HepG2 (cell line): Measurements from ENCODE around the gene OR2A25. TPM values are rescaled to one million over a fixed set of nuclear protein-coding genes. Genes with fewer than 3 reads are reported as not detected.

Source experiments
- ATAC-seq: fragments of 200-7000 bp; cut with Tn5 transposase; 3 replicates; pipeline ENCODE4 v1.9.1; 2020; ENCODE audit warnings: mild to moderate bottlenecking, moderate library complexity
- BruUV-seq: library from RNA; stranded (reverse); fragments of 400-500 nt; replicated peaks from 2 replicates; lab custom pipeline; 2021; lab: Mats Ljungman, UMichigan
- CTCF ChIA-PET: fragments of 300-600 bp; formaldehyde crosslinking; extraction: SDS; loops from one replicate; lab custom pipeline; 2021; ENCODE audit warnings: low total read pairs, inconsistent platforms, low intra/inter-chr PET ratio; lab: Yijun Ruan, JAX
- POLR2A ChIA-PET: fragments of 350-600 bp; sonication (Branson Sonifier 250); formaldehyde crosslinking; loops from one replicate; lab custom pipeline; 2020; ENCODE audit warnings: antibody characterized with exemption, inconsistent platforms; lab: Yijun Ruan, JAX
- DNase-seq: peaks from one replicate; pipeline ENCODE4 v3.0.0-alpha.2; 2015; ENCODE audit warnings: low spot score
- FAIRE-seq: peaks from 3 replicates; lab custom pipeline; 2011; peaks lifted over from hg19 to GRCh38; lab: Jason Lieb, UNC
- H2AFZ ChIP-seq: one replicate; pipeline ENCODE4 v1.6.1; 2011; ENCODE audit warnings: low read length, inconsistent platforms
- H3K27ac ChIP-seq: fragments of 300-600 bp; 3 replicates; pipeline ENCODE4 v1.8.0; 2011; ENCODE audit warnings: mixed run types, mild to moderate bottlenecking, mixed read lengths, low read length, inconsistent platforms; ENCODE audit not compliant: insufficient read depth; ENCODE audit errors: extremely low read length
- H3K27me3 ChIP-seq, 2 experiments: fragments of 200-600 bp in 1 of 2; 2 replicates in 1 of 2; 3 replicates in 1 of 2; pipeline versions ENCODE4 v1.6.0 to v1.8.0; 2011; ENCODE audit warnings: low read length in 2 of 2, mild to moderate bottlenecking in 2 of 2, moderate library complexity in 2 of 2, inconsistent platforms in 1 of 2; ENCODE audit not compliant: insufficient read depth in 2 of 2, control insufficient read depth in 1 of 2
- H3K36me3 ChIP-seq, 2 experiments: fragments of 200-600 bp in 1 of 2; replicated peaks in 1 of 2; 2 replicates in 1 of 2; 3 replicates in 1 of 2; pipeline versions ENCODE4 v1.5.1 to v1.8.0; 2011; ENCODE audit warnings: low read length in 2 of 2, inconsistent platforms in 1 of 2; ENCODE audit not compliant: insufficient read depth in 2 of 2, control insufficient read depth in 1 of 2
- H3K4me1 ChIP-seq: 2 replicates; pipeline ENCODE4 v1.5.1; 2012; ENCODE audit warnings: low read length, inconsistent platforms; ENCODE audit not compliant: insufficient read depth
- H3K4me2 ChIP-seq: 2 replicates; pipeline ENCODE4 v1.6.0; 2011; ENCODE audit warnings: low read depth, low read length, inconsistent platforms
- H3K4me3 ChIP-seq, 3 experiments: fragments of 200-600 bp in 1 of 3; sonication (generic), shearing (Covaris generic) in 1 of 3; replicated peaks in 1 of 3; 2 replicates each; pipeline ENCODE4 v1.5.1; 2011 to 2016; ENCODE audit warnings: low read length in 3 of 3, inconsistent platforms in 2 of 3, low read depth in 2 of 3, mild to moderate bottlenecking in 2 of 3, control low read depth in 1 of 3, mixed read lengths in 1 of 3; ENCODE audit not compliant: insufficient read depth in 1 of 3
- H3K79me2 ChIP-seq: one replicate; pipeline ENCODE4 v1.6.1; 2011; ENCODE audit warnings: low read length, inconsistent platforms; ENCODE audit not compliant: insufficient read depth
- H3K9ac ChIP-seq: 2 replicates; pipeline ENCODE4 v1.6.0; 2011; ENCODE audit warnings: mild to moderate bottlenecking, low read depth, low read length, inconsistent platforms; ENCODE audit not compliant: insufficient read depth
- H3K9me3 ChIP-seq: 2 replicates; pipeline ENCODE4 v1.5.1; 2012; ENCODE audit warnings: mild to moderate bottlenecking, low read length
- H4K20me1 ChIP-seq: 2 replicates; pipeline ENCODE4 v1.6.0; 2011; ENCODE audit warnings: inconsistent platforms, mild to moderate bottlenecking, low read length, moderate library complexity; ENCODE audit not compliant: insufficient read depth
- ATF7 ChIP-seq, 2 experiments: fragments of 450-650 bp in 1 of 2; sonication (generic) in 1 of 2; formaldehyde crosslinking in 1 of 2; IDR thresholded peaks; 2 replicates each; pipeline versions ENCODE4 v1.4.0 to v1.6.1; 2016 to 2020; ENCODE audit warnings: antibody characterized with exemption in 1 of 2, mild to moderate bottlenecking in 1 of 2, missing genetic modification reagents in 1 of 2
- CREB1 ChIP-seq, 2 experiments: fragments of 450-650 bp in 1 of 2; IDR thresholded peaks; 2 replicates each; pipeline ENCODE4 v1.6.1; 2016 to 2017; ENCODE audit warnings: control low read depth in 1 of 2, mild to moderate bottlenecking in 1 of 2, missing compliant biosample characterization in 1 of 2, missing genetic modification characterization in 1 of 2
- ESRRA ChIP-seq: sonication (generic); formaldehyde crosslinking; IDR thresholded peaks from 2 replicates; pipeline ENCODE4 v1.5.1; 2020; ENCODE audit warnings: mild to moderate bottlenecking, low read depth, missing genetic modification reagents
- FOXM1 ChIP-seq: sonication (generic); formaldehyde crosslinking; IDR thresholded peaks from 2 replicates; pipeline ENCODE4 v1.5.0; 2020; ENCODE audit warnings: missing genetic modification reagents
- SETDB1 ChIP-seq: sonication (generic); formaldehyde crosslinking; IDR thresholded peaks from 2 replicates; pipeline ENCODE4 v1.5.1; 2020; ENCODE audit warnings: missing genetic modification reagents, mild to moderate bottlenecking, borderline replicate concordance
- STAT5B ChIP-seq: sonication (generic); formaldehyde crosslinking; IDR thresholded peaks from 2 replicates; pipeline ENCODE4 v1.4.0; 2020; ENCODE audit warnings: missing genetic modification reagents
- TEAD3 ChIP-seq: optimal IDR thresholded peaks from 2 replicates; pipeline ENCODE3; 2016; ENCODE audit warnings: borderline replicate concordance
- ZFY ChIP-seq: sonication (generic); formaldehyde crosslinking; IDR thresholded peaks from 2 replicates; pipeline ENCODE4 v1.4.0; 2020; ENCODE audit warnings: missing genetic modification reagents
- ZNF616 ChIP-seq: sonication (generic); formaldehyde crosslinking; IDR thresholded peaks from 2 replicates; pipeline ENCODE4 v1.5.0; 2020; ENCODE audit warnings: low read depth, mild to moderate bottlenecking, missing genetic modification reagents
- WGBS: methylation state at CpG from one replicate; pipeline ENCODE4 v1.1.6; 2017; ENCODE audit warnings: low lambda C conversion rate; 5-methylcytosine and 5-hydroxymethylcytosine counted together
- in situ Hi-C: cut with HindIII; loops from 2 replicates; pipeline ENCODE4 v1.10.0; 2017; ENCODE audit warnings: low pct_unique_long_range_greater_than_20kb; ENCODE audit not compliant: extremely low pct_ligation_motif_present
- intact Hi-C: fragments of 100-400 bp; cut with micrococcal nuclease; formaldehyde crosslinking; loops from one replicate; pipeline ENCODE4 v1.10.0; 2022; ENCODE audit not compliant: unreplicated experiment
- polyA plus RNA-seq, 8 experiments: library from polyadenylated mRNA; depleted of rRNA in 3 of 8; stranded (reverse) in 7 of 8; unstranded in 1 of 8; fragments of >200 nt; fragmentation: Illumina TruSeq in 4 of 8; extraction: Trizol in 4 of 8; gene quantifications; 2 replicates each; pipeline versions ENCODE4 v1.2.1 to v1.2.3, GENCODE V29; 2011 to 2016; ENCODE audit warnings: low read depth in 4 of 8, missing spikeins in 1 of 8, mixed read lengths in 1 of 8; ENCODE audit not compliant: insufficient read depth in 1 of 8
- total RNA-seq, 5 experiments: library from RNA; depleted of rRNA; stranded (reverse); fragments of >200 nt; fragmentation: Illumina TruSeq; extraction: Trizol; gene quantifications; 2 replicates each; pipeline ENCODE4 v1.2.3, GENCODE V29; 2016; ENCODE audit warnings: low read depth in 1 of 5
- TF ChIP-seq, protein P1 (sequence below): sonication (generic); formaldehyde crosslinking; IDR thresholded peaks from 2 replicates; pipeline ENCODE4 v1.4.0; 2020; ENCODE audit warnings: missing genetic modification reagents
- TF ChIP-seq, protein P2 (sequence below): sonication (generic); formaldehyde crosslinking; IDR thresholded peaks from 2 replicates; pipeline ENCODE4 v1.9.0; 2021; ENCODE audit warnings: missing genetic modification reagents, mild to moderate bottlenecking, borderline replicate concordance

OR2A25 gene
- total and polyA plus RNA-seq, 2 of the 13 experiments (the other 11 are each of a cell fraction or from before 2014, with no cell fraction given) = 0.07 TPM; not detected in 1

DNA sequence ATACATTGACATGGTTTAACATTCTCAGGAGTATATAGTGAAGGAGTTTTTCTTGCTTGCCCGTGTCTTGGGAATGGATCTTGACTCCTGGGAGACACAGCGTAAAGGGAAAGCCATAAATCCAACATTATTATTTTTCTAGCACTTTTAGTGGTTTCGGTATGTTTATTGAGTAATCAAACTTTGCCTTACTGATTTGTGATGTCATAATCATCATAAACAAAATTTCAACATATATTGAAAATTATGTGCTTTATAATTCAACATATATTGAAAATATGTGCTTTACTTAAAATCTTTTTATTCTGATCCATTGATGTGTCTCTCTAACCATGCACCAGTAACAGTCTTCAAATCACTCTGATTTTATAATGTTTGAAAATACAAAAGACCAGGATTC is 41.1 kb upstream of the OR2A25 start:
- 24% methylated on average over 3 of the region's 3 CpGs for WGBS

More for the DNA sequence above, 41.1 kb upstream of the OR2A25 start:
- Histone ChIP-seq H2AFZ (no peak overlapping the region), H3K36me3 (no peaks in the 10 kb centered on the region), H3K27me3 (no peaks in the 10 kb centered on the region), H3K9ac (no peak overlapping the region), H3K4me1 (peaks cover 10% of the 10 kb centered on the region; the same call in 1 of the 2 replicates), H3K4me2 (no peak overlapping the region), H3K4me3 (no peak overlapping the region), H3K27ac (no peak overlapping the region), H3K79me2 (no peaks in the 10 kb centered on the region), H3K9me3 (no peaks in the 10 kb centered on the region), H4K20me1 (no peaks in the 10 kb centered on the region)
- TF ChIP-seq ZNF616 (CRISPR knock-in tag) = no peak
- no peak for TF ChIP-seq ESRRA
- no peak for TF ChIP-seq STAT5B
- TF ChIP-seq, protein P1, sequence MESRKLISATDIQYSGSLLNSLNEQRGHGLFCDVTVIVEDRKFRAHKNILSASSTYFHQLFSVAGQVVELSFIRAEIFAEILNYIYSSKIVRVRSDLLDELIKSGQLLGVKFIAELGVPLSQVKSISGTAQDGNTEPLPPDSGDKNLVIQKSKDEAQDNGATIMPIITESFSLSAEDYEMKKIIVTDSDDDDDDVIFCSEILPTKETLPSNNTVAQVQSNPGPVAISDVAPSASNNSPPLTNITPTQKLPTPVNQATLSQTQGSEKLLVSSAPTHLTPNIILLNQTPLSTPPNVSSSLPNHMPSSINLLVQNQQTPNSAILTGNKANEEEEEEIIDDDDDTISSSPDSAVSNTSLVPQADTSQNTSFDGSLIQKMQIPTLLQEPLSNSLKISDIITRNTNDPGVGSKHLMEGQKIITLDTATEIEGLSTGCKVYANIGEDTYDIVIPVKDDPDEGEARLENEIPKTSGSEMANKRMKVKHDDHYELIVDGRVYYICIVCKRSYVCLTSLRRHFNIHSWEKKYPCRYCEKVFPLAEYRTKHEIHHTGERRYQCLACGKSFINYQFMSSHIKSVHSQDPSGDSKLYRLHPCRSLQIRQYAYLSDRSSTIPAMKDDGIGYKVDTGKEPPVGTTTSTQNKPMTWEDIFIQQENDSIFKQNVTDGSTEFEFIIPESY (CRISPR knock-in tag) = no peak
- 0 out of 2 replicates have a peak, but pooled peaks have one; percentile 20 for TF ChIP-seq ATF7 (IDR thresholded peaks at IDR 0.05)
- no peak for TF ChIP-seq ATF7 (CRISPR knock-in tag; IDR thresholded peaks at IDR 0.05)
- no peak for TF ChIP-seq TEAD3 (CRISPR knock-in tag)
- TF ChIP-seq, protein P2, sequence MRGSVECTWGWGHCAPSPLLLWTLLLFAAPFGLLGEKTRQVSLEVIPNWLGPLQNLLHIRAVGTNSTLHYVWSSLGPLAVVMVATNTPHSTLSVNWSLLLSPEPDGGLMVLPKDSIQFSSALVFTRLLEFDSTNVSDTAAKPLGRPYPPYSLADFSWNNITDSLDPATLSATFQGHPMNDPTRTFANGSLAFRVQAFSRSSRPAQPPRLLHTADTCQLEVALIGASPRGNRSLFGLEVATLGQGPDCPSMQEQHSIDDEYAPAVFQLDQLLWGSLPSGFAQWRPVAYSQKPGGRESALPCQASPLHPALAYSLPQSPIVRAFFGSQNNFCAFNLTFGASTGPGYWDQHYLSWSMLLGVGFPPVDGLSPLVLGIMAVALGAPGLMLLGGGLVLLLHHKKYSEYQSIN (CRISPR knock-in tag) = no peak
- TF ChIP-seq CREB1 (IDR thresholded peaks at IDR 0.05) = peak; percentile 67
- TF ChIP-seq CREB1 (CRISPR knock-in tag; IDR thresholded peaks at IDR 0.05) = no peak
- TF ChIP-seq SETDB1 (CRISPR knock-in tag) = no peak
- no peak for TF ChIP-seq ZFY (CRISPR knock-in tag)
- no peak for TF ChIP-seq FOXM1 (CRISPR knock-in tag)
- in situ Hi-C loops (no loop called here), intact Hi-C loops (no loop called here)
- BruUV-seq = no TSS peak
- ChIA-PET CTCF (no interaction called here), POLR2A (no interaction called here)
- ATAC-seq (no peak), FAIRE-seq (no peak), DNase-seq (no peak)
